Brain microvascular endothelial cell (primary cell): ENCODE measurements around the gene RABEP2.

Experiments used
- DNase-seq: peaks from one replicate; pipeline ENCODE4 v3.0.0-alpha.2; 2020
- H3K27ac ChIP-seq: fragments of 250-450 bp; sonication (Bioruptor Pico); 2 replicates; pipeline ENCODE4 v1.5.1; 2020; ENCODE audit warnings: mild to moderate bottlenecking, moderate library complexity
- H3K27me3 ChIP-seq: fragments of 250-450 bp; sonication (Bioruptor Pico); replicated peaks from 2 replicates; pipeline ENCODE4 v1.5.1; 2020; ENCODE audit warnings: mild to moderate bottlenecking
- H3K36me3 ChIP-seq: fragments of 250-450 bp; sonication (Bioruptor Pico); replicated peaks from 2 replicates; pipeline ENCODE4 v1.5.1; 2020; ENCODE audit warnings: mild to moderate bottlenecking
- H3K4me3 ChIP-seq: 2 replicates; pipeline ENCODE4 v1.5.1; 2011; ENCODE audit warnings: low read depth, mild to moderate bottlenecking, control low read depth, low read length, moderate library complexity
- in situ Hi-C: cut with HindIII; loops from 2 replicates; pipeline ENCODE4 v1.10.0; 2017; ENCODE audit warnings: low sequenced_read_pairs, low pct_ligation_motif_present
- TF ChIP-seq, protein P1 (sequence below): IDR thresholded peaks from 2 replicates; pipeline ENCODE4 v1.5.1; 2011; ENCODE audit warnings: low read depth, mild to moderate bottlenecking, moderate library complexity, low read length, control low read depth, inconsistent platforms; ENCODE audit errors: missing control alignments

The RABEP2 gene

GRCh38 chr16:28924399-28924761 lies 658 bp downstream of the RABEP2 start:
- in situ Hi-C loops, result no loop called here
- DNase-seq, result no peak
- Histone ChIP-seq H3K36me3 (peaks cover 8% of the 10 kb centered on the region), H3K27me3 (no peaks in the 10 kb centered on the region), H3K27ac (no peak overlapping the region), H3K4me3 (peak overlapping the region; percentile 84)
- TF ChIP-seq, protein P1, sequence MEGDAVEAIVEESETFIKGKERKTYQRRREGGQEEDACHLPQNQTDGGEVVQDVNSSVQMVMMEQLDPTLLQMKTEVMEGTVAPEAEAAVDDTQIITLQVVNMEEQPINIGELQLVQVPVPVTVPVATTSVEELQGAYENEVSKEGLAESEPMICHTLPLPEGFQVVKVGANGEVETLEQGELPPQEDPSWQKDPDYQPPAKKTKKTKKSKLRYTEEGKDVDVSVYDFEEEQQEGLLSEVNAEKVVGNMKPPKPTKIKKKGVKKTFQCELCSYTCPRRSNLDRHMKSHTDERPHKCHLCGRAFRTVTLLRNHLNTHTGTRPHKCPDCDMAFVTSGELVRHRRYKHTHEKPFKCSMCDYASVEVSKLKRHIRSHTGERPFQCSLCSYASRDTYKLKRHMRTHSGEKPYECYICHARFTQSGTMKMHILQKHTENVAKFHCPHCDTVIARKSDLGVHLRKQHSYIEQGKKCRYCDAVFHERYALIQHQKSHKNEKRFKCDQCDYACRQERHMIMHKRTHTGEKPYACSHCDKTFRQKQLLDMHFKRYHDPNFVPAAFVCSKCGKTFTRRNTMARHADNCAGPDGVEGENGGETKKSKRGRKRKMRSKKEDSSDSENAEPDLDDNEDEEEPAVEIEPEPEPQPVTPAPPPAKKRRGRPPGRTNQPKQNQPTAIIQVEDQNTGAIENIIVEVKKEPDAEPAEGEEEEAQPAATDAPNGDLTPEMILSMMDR, result no peak

DNA sequence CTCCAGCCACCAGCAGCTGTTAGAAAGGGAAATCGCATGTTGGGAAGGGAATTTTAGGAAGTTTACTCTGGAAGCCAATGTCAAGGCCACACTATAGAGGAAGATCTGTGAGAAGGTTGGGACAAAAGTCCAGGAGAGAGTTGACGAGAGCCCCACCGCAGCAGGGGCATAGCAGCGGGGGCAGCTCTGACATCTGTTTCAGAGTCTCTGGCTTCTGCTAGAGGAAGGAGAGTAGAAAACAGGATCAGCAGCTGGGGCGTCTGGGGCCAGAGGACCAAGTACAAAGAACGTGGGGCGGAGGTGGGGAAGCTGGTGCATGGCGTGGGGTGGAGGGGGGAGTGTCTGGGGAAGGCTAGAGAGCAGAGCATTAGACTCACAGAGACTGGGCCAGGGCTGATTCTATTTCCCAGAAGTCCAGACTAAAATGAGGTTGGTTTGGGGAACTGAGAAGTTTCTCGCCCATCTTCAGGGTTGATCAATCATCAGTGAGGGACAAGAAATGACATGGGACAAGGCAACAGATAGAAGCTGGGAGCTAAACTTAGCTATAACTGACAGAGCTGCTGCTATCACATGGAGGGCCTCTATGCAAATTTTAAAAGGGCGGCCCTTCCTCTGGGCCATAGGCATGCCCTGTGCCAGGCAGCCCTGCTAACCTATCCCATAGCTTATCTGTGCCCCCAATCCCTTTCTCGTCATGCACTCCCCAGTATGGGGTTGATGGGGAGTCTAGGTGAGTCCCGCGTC lies 1.2 kb downstream of the RABEP2 start:
- in situ Hi-C loops, result no loop called here
- H3K36me3 ChIP-seq, result peaks cover 13% of the 10 kb centered on the region
- no peak for DNase-seq
- no peak overlapping the region for H3K27ac ChIP-seq
- TF ChIP-seq, protein P1, result no peak
- H3K27me3 ChIP-seq, result no peaks in the 10 kb centered on the region
- peak overlapping the region; percentile 84 for H3K4me3 ChIP-seq

- H3K4me3 ChIP-seq, result no peak overlapping the region
- no peaks in the 10 kb centered on the region for H3K27me3 ChIP-seq
- TF ChIP-seq, protein P1, result no peak
- H3K36me3 ChIP-seq, result peaks cover 16% of the 10 kb centered on the region
- H3K27ac ChIP-seq, result no peak overlapping the region
- DNase-seq, result no peak
- in situ Hi-C loops, result no loop called here
Measured at GRCh38 chr16:28923231-28923587, 1.8 kb downstream of the RABEP2 start.

DNA sequence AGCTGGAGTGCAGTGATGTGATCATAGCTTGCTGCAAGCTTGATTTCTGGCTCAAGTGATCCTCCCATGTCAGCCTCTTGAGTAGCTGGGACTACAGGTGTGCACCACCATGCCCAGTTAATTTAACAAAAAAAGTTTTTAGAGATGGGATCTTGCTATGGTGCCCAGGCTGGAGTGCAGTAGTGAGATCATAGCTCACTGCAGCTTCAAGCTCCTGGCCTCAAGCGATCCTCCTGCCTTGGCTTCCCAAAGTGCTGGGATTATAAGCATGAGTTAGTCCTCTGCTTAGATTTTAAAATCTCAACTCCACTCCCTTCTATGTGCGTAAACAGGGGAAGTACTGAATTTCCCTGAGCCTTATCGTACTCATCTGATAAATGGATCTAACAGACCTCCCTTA lies 6.3 kb downstream of the RABEP2 start:
- Histone ChIP-seq H3K36me3 (peaks cover 32% of the 10 kb centered on the region), H3K4me3 (no peak overlapping the region), H3K27me3 (no peaks in the 10 kb centered on the region), H3K27ac (no peak overlapping the region)
- in situ Hi-C loops, result no loop called here
- no peak for DNase-seq
- TF ChIP-seq, protein P1, result no peak

- TF ChIP-seq, protein P1, result no peak
- peaks cover 36% of the 10 kb centered on the region for H3K36me3 ChIP-seq
- in situ Hi-C loops, result no loop called here
Measured at GRCh38 chr16:28917095-28917494, 7.9 kb downstream of the RABEP2 start.

GRCh38 chr16:28915181-28915580 lies 9.9 kb downstream of the RABEP2 start:
- in situ Hi-C loops, result no loop called here
- DNase-seq, result peak; percentile 32
- TF ChIP-seq, protein P1, result no peak
- Histone ChIP-seq H3K27ac (no peak overlapping the region), H3K36me3 (peaks cover 40% of the 10 kb centered on the region), H3K27me3 (no peaks in the 10 kb centered on the region), H3K4me3 (no peak overlapping the region)

More at GRCh38 chr16:28917095-28917494, 7.9 kb downstream of the RABEP2 start:
- Histone ChIP-seq H3K27ac (no peak overlapping the region), H3K4me3 (no peak overlapping the region), H3K27me3 (no peaks in the 10 kb centered on the region)
- no peak for DNase-seq
